GM08714 (cell line): ENCODE results near the gene CNBP.
A peak's percentile ranks its signal among the peaks of the same experiment; 100 is the strongest.
"Not testable (repeated sequence)": the region's sequence is repeated elsewhere in the genome, so short reads cannot be mapped to it uniquely, and the experiment has no call there.

Source experiments
- H3K4me3 ChIP-seq: fragments of 200-500 bp; sonication (Bioruptor generic); 2 replicates; pipeline ENCODE4 v1.5.1; 2014; ENCODE audit warnings: mild to moderate bottlenecking, low read length, inconsistent platforms
- ZNF274 ChIP-seq: IDR thresholded peaks from 2 replicates; pipeline ENCODE4 v1.6.1; 2012; ENCODE audit warnings: mild to moderate bottlenecking, low read depth, low read length

Gene CNBP

DNA sequence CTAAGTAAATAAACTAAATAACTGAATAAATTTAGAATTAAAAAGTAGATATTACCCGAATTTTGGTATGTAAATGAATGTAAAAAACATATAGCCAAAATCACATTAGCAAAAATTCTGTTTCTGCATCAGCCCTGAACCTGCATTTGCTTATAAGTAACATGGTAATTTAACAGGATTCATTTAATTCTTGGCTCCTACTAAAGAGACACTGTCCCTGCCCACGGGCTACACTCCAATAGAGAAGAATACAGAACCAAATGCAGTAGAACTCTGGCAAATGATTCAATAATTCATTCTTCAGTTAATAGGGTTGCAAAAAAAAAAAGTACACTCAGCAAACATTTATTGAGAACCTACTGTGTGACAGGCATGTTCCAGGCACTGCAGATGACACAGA lies 20.8 kb upstream of the CNBP start:
- TF ChIP-seq ZNF274 = no peak
- no peak overlapping the region for H3K4me3 ChIP-seq

DNA sequence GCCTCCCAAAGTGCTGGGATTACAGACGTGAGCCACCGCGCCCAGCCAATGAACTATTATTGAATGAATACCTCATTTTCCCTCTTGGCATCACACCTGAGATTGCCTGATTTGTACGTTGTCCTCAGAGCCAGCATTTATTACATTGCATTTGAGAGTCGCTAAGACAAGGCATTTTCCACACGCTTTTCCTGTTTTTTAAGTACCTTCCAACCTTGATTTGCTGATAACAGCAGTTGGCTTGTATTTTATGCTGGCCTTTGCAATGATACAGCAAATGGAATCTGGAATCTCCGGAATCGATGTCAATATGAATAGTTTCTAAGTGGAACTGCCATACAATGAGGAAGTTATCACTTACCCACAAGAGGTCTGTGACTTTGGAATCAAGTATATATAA lies 15.7 kb upstream of the CNBP start:
- TF ChIP-seq ZNF274 = no peak
- no peak overlapping the region for H3K4me3 ChIP-seq

- H3K4me3 ChIP-seq = no peak overlapping the region
- no peak for TF ChIP-seq ZNF274
Observed at GRCh38 chr3:129197321-129197720, 13.6 kb upstream of the CNBP start.

DNA sequence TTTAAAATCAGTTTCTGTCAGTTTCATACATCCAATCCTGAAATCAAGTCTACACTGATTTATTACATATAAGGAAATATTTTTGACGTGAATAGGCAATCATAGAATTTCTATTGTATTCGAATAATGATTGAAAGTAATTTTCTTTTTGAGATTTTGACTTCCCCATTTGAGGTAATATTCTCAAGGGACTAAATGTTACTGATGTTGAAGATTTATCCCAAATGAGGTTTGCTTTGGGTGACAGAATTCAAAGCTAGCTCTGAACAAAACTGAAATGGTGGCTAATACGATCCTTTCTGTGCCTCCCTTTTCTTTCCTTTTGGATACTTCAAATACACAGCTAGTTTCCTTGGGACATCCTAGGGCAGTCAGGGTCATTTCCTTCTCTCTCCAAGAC lies 12.9 kb upstream of the CNBP start:
- H3K4me3 ChIP-seq = no peak overlapping the region
- no peak for TF ChIP-seq ZNF274

DNA sequence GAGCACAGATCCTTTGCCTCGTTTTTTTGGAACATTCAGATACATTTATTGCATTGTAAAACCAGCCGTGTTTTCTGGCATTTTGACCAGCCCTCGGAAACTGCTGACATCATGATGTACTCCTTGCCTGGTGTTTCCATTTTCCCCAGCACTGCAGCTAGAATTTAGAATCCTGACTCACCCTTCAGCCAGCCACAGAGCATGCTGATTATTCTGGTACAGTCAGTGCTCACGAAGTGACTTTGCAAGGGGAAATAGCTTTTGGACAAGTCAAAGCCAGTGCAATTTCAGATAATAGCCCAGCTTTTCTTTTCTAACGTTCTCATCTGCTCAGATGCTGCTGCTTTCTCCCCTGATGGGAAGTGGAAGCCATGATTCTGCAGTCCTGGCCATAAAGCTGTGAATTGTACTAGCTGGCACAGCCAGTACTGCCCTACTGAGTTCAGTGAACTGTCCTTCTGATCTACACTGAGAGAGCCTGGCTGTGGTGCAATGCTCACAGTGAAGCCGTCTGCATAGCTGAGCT lies 12.1 kb upstream of the CNBP start:
- no peak overlapping the region for H3K4me3 ChIP-seq
- no peak for TF ChIP-seq ZNF274

GRCh38 chr3:129189793-129190192 lies 6.1 kb upstream of the CNBP start:
- H3K4me3 ChIP-seq = not testable (repeated sequence)

- TF ChIP-seq ZNF274 = no peak
- H3K4me3 ChIP-seq = no peak overlapping the region
Observed at GRCh38 chr3:129187857-129188256, 4.2 kb upstream of the CNBP start.

DNA sequence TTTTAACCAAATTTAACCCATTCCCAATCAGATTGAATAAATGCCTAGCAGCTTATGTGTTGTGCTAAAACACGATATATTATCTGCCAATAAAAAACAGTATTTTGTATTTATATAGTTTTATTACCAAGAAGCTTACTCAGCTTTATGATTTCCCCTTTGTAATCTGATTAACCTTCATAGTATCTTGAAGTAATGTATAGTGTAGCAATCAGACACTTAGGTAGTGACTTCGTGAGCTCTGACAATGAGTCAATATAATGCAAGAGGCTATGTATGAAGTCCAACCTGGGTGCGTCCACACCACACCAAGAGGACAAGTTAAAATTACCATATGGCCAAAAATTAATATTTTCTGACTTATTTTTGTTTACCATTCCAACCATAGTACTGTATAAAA lies 2.1 kb upstream of the CNBP start:
- no peak overlapping the region for H3K4me3 ChIP-seq
- no peak for TF ChIP-seq ZNF274

GRCh38 chr3:129184784-129185542 lies 1.3 kb upstream of the CNBP start:
- peak overlapping the region; percentile 69 for H3K4me3 ChIP-seq

DNA sequence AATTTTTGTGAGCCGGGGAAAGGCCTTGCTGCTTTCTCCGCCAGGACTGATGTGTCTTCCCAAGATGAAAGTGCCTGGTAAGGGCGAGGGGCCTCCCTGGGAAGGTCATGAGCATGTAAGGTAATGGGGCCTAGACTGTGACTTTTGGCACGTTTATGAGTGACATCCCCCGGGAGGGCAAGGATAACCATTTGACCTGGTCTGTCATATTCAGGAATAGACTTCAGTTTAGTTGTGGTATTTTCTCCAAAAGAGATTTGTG lies 631 bp upstream of the CNBP start:
- no peak for TF ChIP-seq ZNF274
- peak overlapping the region; percentile 69 for H3K4me3 ChIP-seq

GRCh38 chr3:129182390-129183185 lies 1.1 kb downstream of the CNBP start:
- TF ChIP-seq ZNF274 = no peak
- H3K4me3 ChIP-seq = peak overlapping the region; percentile 92

DNA sequence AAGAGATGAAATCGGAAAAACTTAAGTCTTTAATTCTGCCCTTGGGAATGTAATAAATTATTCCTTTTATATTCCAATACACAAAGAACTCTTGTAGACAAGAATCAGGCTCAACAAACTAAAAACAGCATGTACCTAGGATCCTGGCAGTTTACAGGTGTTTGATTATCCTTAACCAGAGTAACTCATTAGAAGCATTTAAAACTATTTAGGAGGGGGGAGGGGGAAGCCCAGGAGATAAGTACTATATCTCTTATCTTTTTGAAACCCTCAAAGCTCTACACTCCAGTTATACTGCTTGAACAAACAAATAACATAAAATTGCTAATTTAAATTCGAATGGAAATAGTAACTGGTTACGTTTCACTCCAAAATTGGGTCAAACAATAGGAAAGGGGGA lies 1.9 kb downstream of the CNBP start:
- no peak for TF ChIP-seq ZNF274
- H3K4me3 ChIP-seq = peak overlapping the region; percentile 92; the same call in 1 of the 2 replicates

GRCh38 chr3:129180461-129180860 lies 3.2 kb downstream of the CNBP start:
- no peak for TF ChIP-seq ZNF274
- no peak overlapping the region for H3K4me3 ChIP-seq

- no peak overlapping the region for H3K4me3 ChIP-seq
- no peak for TF ChIP-seq ZNF274
Observed at GRCh38 chr3:129176051-129176450, 7.6 kb downstream of the CNBP start.

DNA sequence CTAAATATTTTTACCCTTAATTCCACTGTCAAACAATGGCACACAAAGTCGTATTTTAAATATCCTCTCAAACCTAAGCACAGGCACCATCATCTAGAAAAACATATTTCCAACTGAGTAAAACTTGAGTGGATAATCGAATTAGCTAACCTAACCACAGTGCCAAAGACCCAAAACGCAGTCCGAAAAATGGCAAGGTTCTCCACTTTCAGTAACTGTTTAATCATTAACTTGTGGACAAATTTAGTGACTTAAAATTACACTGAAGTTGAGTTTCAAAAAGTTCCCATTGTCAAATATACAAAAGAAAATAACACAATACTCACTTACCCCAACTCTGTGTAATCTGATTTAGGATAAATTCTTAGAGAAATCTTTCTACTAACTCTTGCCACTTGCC lies 10.0 kb downstream of the CNBP start:
- no peak overlapping the region for H3K4me3 ChIP-seq
- TF ChIP-seq ZNF274 = no peak
